SK-N-MC (cell line): ENCODE measurements around the gene BACH1.

ENCODE experiments used
- EZH2 ChIP-seq: fragments of 200-600 bp; sonication (generic); IDR thresholded peaks from one replicate; pipeline ENCODE4 v1.6.1; 2017; ENCODE audit warnings: antibody characterized with exemption
- FOXP2 ChIP-seq: optimal IDR thresholded peaks from 2 replicates; pipeline ENCODE3; 2011; ENCODE audit warnings: mild to moderate bottlenecking, moderate library complexity; ENCODE audit not compliant: insufficient read depth; ENCODE audit errors: extremely low read length, control extremely low read depth
- POLR2AphosphoS5 ChIP-seq: IDR thresholded peaks from 2 replicates; pipeline ENCODE4 v1.6.1; 2012; ENCODE audit warnings: mild to moderate bottlenecking, low read depth, low read length, borderline replicate concordance

DNA sequence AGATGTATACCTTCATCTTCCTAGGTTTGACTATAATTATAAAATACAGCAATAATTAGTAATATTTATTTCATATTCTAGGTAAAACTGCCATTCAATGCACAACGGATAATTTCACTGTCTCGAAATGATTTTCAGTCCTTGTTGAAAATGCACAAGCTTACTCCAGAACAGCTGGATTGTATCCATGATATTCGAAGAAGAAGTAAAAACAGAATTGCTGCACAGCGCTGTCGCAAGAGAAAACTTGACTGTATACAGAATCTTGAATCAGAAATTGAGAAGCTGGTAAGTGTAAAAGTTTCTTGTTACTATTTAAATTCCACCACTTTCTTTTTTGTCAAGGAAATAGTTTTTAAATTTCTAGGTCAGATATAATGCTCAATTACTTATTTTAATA is 30.7 kb downstream of the BACH1 start:
- TF ChIP-seq POLR2AphosphoS5 (no peak), EZH2 (no peak), FOXP2 (no peak)
